Iris pigment epithelial cell (primary cell): ENCODE results near the gene SEC61A1.
A peak's percentile ranks its signal among the peaks of the same experiment; 100 is the strongest.

ENCODE experiments used
- DNase-seq: peaks from one replicate; pipeline ENCODE4 v3.0.0-alpha.2; 2011; ENCODE audit warnings: low read depth

Gene SEC61A1

GRCh38 chr3:128051837-128052594 lies at the start of gene SEC61A1:
SEC61A1 (plus strand) TSS chr3:128052437; CDS start chr3:128052553, 116 bp downstream.
- DNase-seq = peak; percentile 96

- no peak for DNase-seq
Measured at GRCh38 chr3:128004661-128005060, 47.6 kb upstream of the SEC61A1 start.

GRCh38 chr3:128006061-128007032 lies 45.9 kb upstream of the SEC61A1 start:
- DNase-seq = no peak

- DNase-seq = no peak
Measured at GRCh38 chr3:128007033-128007424, 45.2 kb upstream of the SEC61A1 start.

GRCh38 chr3:128009952-128010846 lies 42.0 kb upstream of the SEC61A1 start:
- DNase-seq = peak; percentile 34

- DNase-seq = peak; percentile 31
Measured at GRCh38 chr3:128011140-128011539, 41.1 kb upstream of the SEC61A1 start.

GRCh38 chr3:128012050-128012449 lies 40.2 kb upstream of the SEC61A1 start:
- no peak for DNase-seq

- no peak for DNase-seq
Measured at GRCh38 chr3:128014548-128014947, 37.7 kb upstream of the SEC61A1 start.

GRCh38 chr3:128016502-128016901 lies 35.7 kb upstream of the SEC61A1 start:
- DNase-seq = no peak

GRCh38 chr3:128021768-128022372 lies 30.4 kb upstream of the SEC61A1 start:
- no peak for DNase-seq

- no peak for DNase-seq
Measured at GRCh38 chr3:128033102-128033501, 19.1 kb upstream of the SEC61A1 start.

GRCh38 chr3:128036119-128036518 lies 16.1 kb upstream of the SEC61A1 start:
- no peak for DNase-seq

- no peak for DNase-seq
Measured at GRCh38 chr3:128040041-128040440, 12.2 kb upstream of the SEC61A1 start.

GRCh38 chr3:128040660-128041059 lies 11.6 kb upstream of the SEC61A1 start:
- DNase-seq = no peak

- no peak for DNase-seq
Measured at GRCh38 chr3:128041344-128041743, 10.9 kb upstream of the SEC61A1 start.

- no peak for DNase-seq
Measured at GRCh38 chr3:128050597-128050996, 1.6 kb upstream of the SEC61A1 start.

GRCh38 chr3:128051459-128051836 lies 789 bp upstream of the SEC61A1 start:
- no peak for DNase-seq

- DNase-seq = no peak
Measured at GRCh38 chr3:128052595-128053351, 536 bp downstream of the SEC61A1 start.

GRCh38 chr3:128053614-128054013 lies 1.4 kb downstream of the SEC61A1 start:
- no peak for DNase-seq

GRCh38 chr3:128054367-128054766 lies 2.1 kb downstream of the SEC61A1 start:
- peak; percentile 58 for DNase-seq

- no peak for DNase-seq
Measured at GRCh38 chr3:128056258-128056657, 4.0 kb downstream of the SEC61A1 start.
